GM18511 (cell line): Measurements from ENCODE around the gene AP5B1.
A peak's percentile ranks its signal among the peaks of the same experiment; 100 is the strongest.

Experiments used
- ATAC-seq: cut with Tn5 transposase; IDR thresholded peaks from one replicate; pipeline ENCODE4 v1.9.1; 2021; ENCODE audit warnings: mild to moderate bottlenecking, moderate library complexity; ENCODE audit not compliant: unreplicated experiment

AP5B1 gene

GRCh38 chr11:65802841-65803240, 22.1 kb upstream of the AP5B1 start:
- ATAC-seq, result peak; percentile 89

GRCh38 chr11:65801153-65801987, 20.6 kb upstream of the AP5B1 start:
- no peak for ATAC-seq

- no peak for ATAC-seq
Observed at GRCh38 chr11:65798882-65799281, 18.1 kb upstream of the AP5B1 start.

- no peak for ATAC-seq
Observed at GRCh38 chr11:65797711-65798110, 16.9 kb upstream of the AP5B1 start.

- no peak for ATAC-seq
Observed at GRCh38 chr11:65796726-65797601, 16.2 kb upstream of the AP5B1 start.

GRCh38 chr11:65794570-65795510, 14.1 kb upstream of the AP5B1 start:
- no peak for ATAC-seq

GRCh38 chr11:65793625-65794400, 13.0 kb upstream of the AP5B1 start:
- no peak for ATAC-seq

GRCh38 chr11:65793144-65793581, 12.4 kb upstream of the AP5B1 start:
- no peak for ATAC-seq

GRCh38 chr11:65792456-65792855, 11.7 kb upstream of the AP5B1 start:
- ATAC-seq, result no peak

GRCh38 chr11:65791719-65792213, 11.0 kb upstream of the AP5B1 start:
- ATAC-seq, result peak; percentile 95

GRCh38 chr11:65790902-65791650, 10.3 kb upstream of the AP5B1 start:
- no peak for ATAC-seq

GRCh38 chr11:65790104-65790901, 9.5 kb upstream of the AP5B1 start:
- ATAC-seq, result no peak

- ATAC-seq, result no peak
Observed at GRCh38 chr11:65789230-65790103, 8.7 kb upstream of the AP5B1 start.

- ATAC-seq, result no peak
Observed at GRCh38 chr11:65788821-65789220, 8.0 kb upstream of the AP5B1 start.

GRCh38 chr11:65787649-65788622, 7.2 kb upstream of the AP5B1 start:
- no peak for ATAC-seq
